ENCODE data around the gene HMBS. TPM values are rescaled to one million over a fixed set of nuclear protein-coding genes. Genes with fewer than 3 reads are reported as not detected.
"Not testable (repeated sequence)": the region's sequence is repeated elsewhere in the genome, so short reads cannot be mapped to it uniquely, and the experiment has no call there.

Gene HMBS
- polyA plus RNA-seq, 1 donor: 25.3 TPM

- Histone ChIP-seq H3K27me3 (ENCODE audit: control insufficient read depth, insufficient read depth, low read length) (no peaks in the 10 kb centered on the region), H3K4me3 (ENCODE audit: low read length) (no peak overlapping the region), H3K36me3 (ENCODE audit: control insufficient read depth, insufficient read depth, low read length) (peaks cover 32% of the 10 kb centered on the region), H3K4me1 (ENCODE audit: control insufficient read depth, insufficient read depth, low read length) (peaks cover 14% of the 10 kb centered on the region), H3K27ac (ENCODE audit: low read length) (no peak overlapping the region), H3K9me3 (ENCODE audit: control insufficient read depth, low read depth, low read length) (no peaks in the 10 kb centered on the region)
- WGBS (ENCODE audit: insufficient coverage, low lambda C conversion rate): 100% methylated on average over 1 of the region's 1 CpG
- no peak for DNase-seq
These were observed 34.3 kb downstream of the HMBS start for GRCh38 chr11:119118946-119119345.

GRCh38 chr11:119120639-119121007 lies 35.9 kb downstream of the HMBS start:
- Histone ChIP-seq H3K4me1 (ENCODE audit: control insufficient read depth, insufficient read depth, low read length) (peaks cover 19% of the 10 kb centered on the region), H3K9me3 (ENCODE audit: control insufficient read depth, low read depth, low read length) (no peaks in the 10 kb centered on the region), H3K4me3 (ENCODE audit: low read length) (peak overlapping the region; percentile 63), H3K27me3 (ENCODE audit: control insufficient read depth, insufficient read depth, low read length) (no peaks in the 10 kb centered on the region), H3K27ac (ENCODE audit: low read length) (peak overlapping the region; percentile 68), H3K36me3 (ENCODE audit: control insufficient read depth, insufficient read depth, low read length) (peaks cover 27% of the 10 kb centered on the region)
- no peak for DNase-seq
- 10% methylated on average over 4 of the region's 5 CpGs for WGBS (ENCODE audit: insufficient coverage, low lambda C conversion rate)

- peak within 1 kb of the TSS; percentile 90 for H3K4me3 ChIP-seq (ENCODE audit: low read length)
- H3K27ac ChIP-seq (ENCODE audit: low read length): peak within 1 kb of the TSS; percentile 90
- DNase-seq: peak; percentile 99
- H3K4me1 ChIP-seq (ENCODE audit: control insufficient read depth, insufficient read depth, low read length): peaks cover 25% of the 10 kb centered on the region
- H3K36me3 ChIP-seq (ENCODE audit: control insufficient read depth, insufficient read depth, low read length): peaks cover 21% of the 10 kb centered on the region
- no peaks in the 10 kb centered on the region for H3K9me3 ChIP-seq (ENCODE audit: control insufficient read depth, low read depth, low read length)
- H3K27me3 ChIP-seq (ENCODE audit: control insufficient read depth, insufficient read depth, low read length): no peaks in the 10 kb centered on the region
- WGBS (ENCODE audit: insufficient coverage, low lambda C conversion rate): 0% methylated on average over 5 of the region's 54 CpGs
These were observed 36.5 kb downstream of the HMBS start, which contains the start of gene HINFP for GRCh38 chr11:119121008-119121810. Gene HINFP, plus strand, starts transcription at chr11:119121580. Its CDS starts 5,365 bp downstream, at chr11:119126945.

GRCh38 chr11:119121811-119122124 lies 37.1 kb downstream of the HMBS start:
- no peak for DNase-seq
- Histone ChIP-seq H3K27me3 (ENCODE audit: control insufficient read depth, insufficient read depth, low read length) (no peaks in the 10 kb centered on the region), H3K27ac (ENCODE audit: low read length) (peak overlapping the region; percentile 90), H3K36me3 (ENCODE audit: control insufficient read depth, insufficient read depth, low read length) (peaks cover 16% of the 10 kb centered on the region), H3K4me1 (ENCODE audit: control insufficient read depth, insufficient read depth, low read length) (peaks cover 31% of the 10 kb centered on the region), H3K9me3 (ENCODE audit: control insufficient read depth, low read depth, low read length) (no peaks in the 10 kb centered on the region), H3K4me3 (ENCODE audit: low read length) (peak overlapping the region; percentile 90)
- no CpG with 5 or more reads among the region's 20 CpGs for WGBS (ENCODE audit: insufficient coverage, low lambda C conversion rate)

GRCh38 chr11:119125821-119126220 lies 41.1 kb downstream of the HMBS start:
- Histone ChIP-seq H3K36me3 (ENCODE audit: control insufficient read depth, insufficient read depth, low read length) (peaks cover 27% of the 10 kb centered on the region), H3K4me1 (ENCODE audit: control insufficient read depth, insufficient read depth, low read length) (peaks cover 30% of the 10 kb centered on the region)

GRCh38 chr11:119126675-119127268 lies 42.1 kb downstream of the HMBS start:
- peaks cover 37% of the 10 kb centered on the region for H3K36me3 ChIP-seq (ENCODE audit: control insufficient read depth, insufficient read depth, low read length)
- peak overlapping the region; percentile 80 for H3K27ac ChIP-seq (ENCODE audit: low read length)
- no peak overlapping the region for H3K4me3 ChIP-seq (ENCODE audit: low read length)
- peaks cover 28% of the 10 kb centered on the region for H3K4me1 ChIP-seq (ENCODE audit: control insufficient read depth, insufficient read depth, low read length)
- no peaks in the 10 kb centered on the region for H3K27me3 ChIP-seq (ENCODE audit: control insufficient read depth, insufficient read depth, low read length)
- DNase-seq: no peak
- H3K9me3 ChIP-seq (ENCODE audit: control insufficient read depth, low read depth, low read length): no peaks in the 10 kb centered on the region
- no CpG with 5 or more reads among the region's 5 CpGs for WGBS (ENCODE audit: insufficient coverage, low lambda C conversion rate)

More at GRCh38 chr11:119125821-119126220, 41.1 kb downstream of the HMBS start:
- DNase-seq: peak; percentile 62 to 78
- Histone ChIP-seq H3K27me3 (ENCODE audit: control insufficient read depth, insufficient read depth, low read length) (no peaks in the 10 kb centered on the region), H3K9me3 (ENCODE audit: control insufficient read depth, low read depth, low read length) (no peaks in the 10 kb centered on the region), H3K27ac (ENCODE audit: low read length) (peak overlapping the region; percentile 80), H3K4me3 (ENCODE audit: low read length) (no peak overlapping the region)
- no CpG with 5 or more reads among the region's 6 CpGs for WGBS (ENCODE audit: insufficient coverage, low lambda C conversion rate)

- no peak for DNase-seq
- H3K36me3 ChIP-seq (ENCODE audit: control insufficient read depth, insufficient read depth, low read length): peaks cover 54% of the 10 kb centered on the region
- H3K9me3 ChIP-seq (ENCODE audit: control insufficient read depth, low read depth, low read length): no peaks in the 10 kb centered on the region
- WGBS (ENCODE audit: insufficient coverage, low lambda C conversion rate): no CpG with 5 or more reads among the region's 3 CpGs
- no peak overlapping the region for H3K27ac ChIP-seq (ENCODE audit: low read length)
- no peak overlapping the region for H3K4me3 ChIP-seq (ENCODE audit: low read length)
- no peaks in the 10 kb centered on the region for H3K27me3 ChIP-seq (ENCODE audit: control insufficient read depth, insufficient read depth, low read length)
- H3K4me1 ChIP-seq (ENCODE audit: control insufficient read depth, insufficient read depth, low read length): peaks cover 13% of the 10 kb centered on the region
These were observed 46.0 kb downstream of the HMBS start for GRCh38 chr11:119130662-119131061.

- Histone ChIP-seq H3K4me3 (ENCODE audit: low read length) (no peak overlapping the region), H3K36me3 (ENCODE audit: control insufficient read depth, insufficient read depth, low read length) (peaks cover 49% of the 10 kb centered on the region), H3K4me1 (ENCODE audit: control insufficient read depth, insufficient read depth, low read length) (no peaks in the 10 kb centered on the region), H3K9me3 (ENCODE audit: control insufficient read depth, low read depth, low read length) (no peaks in the 10 kb centered on the region), H3K27ac (ENCODE audit: low read length) (no peak overlapping the region), H3K27me3 (ENCODE audit: control insufficient read depth, insufficient read depth, low read length) (no peaks in the 10 kb centered on the region)
- DNase-seq: no peak
- no CpG with 5 or more reads among the region's 4 CpGs for WGBS (ENCODE audit: insufficient coverage, low lambda C conversion rate)
These were observed 49.8 kb downstream of the HMBS start for GRCh38 chr11:119134389-119134978.

- not testable (repeated sequence) for H3K4me1 ChIP-seq (ENCODE audit: control insufficient read depth, insufficient read depth, low read length); H3K4me3 ChIP-seq (ENCODE audit: low read length); H3K27ac ChIP-seq (ENCODE audit: low read length); H3K36me3 ChIP-seq (ENCODE audit: control insufficient read depth, insufficient read depth, low read length); DNase-seq; H3K9me3 ChIP-seq (ENCODE audit: control insufficient read depth, low read depth, low read length); H3K27me3 ChIP-seq (ENCODE audit: control insufficient read depth, insufficient read depth, low read length)
- 100% methylated on average over 1 of the region's 10 CpGs for WGBS (ENCODE audit: insufficient coverage, low lambda C conversion rate)
These were observed 54.6 kb downstream of the HMBS start for GRCh38 chr11:119139276-119139675.
